ENCODE measurements around the gene TAPBP.
A peak's percentile ranks its signal among the peaks of the same experiment; 100 is the strongest.
"Not testable (repeated sequence)": the region's sequence is repeated elsewhere in the genome, so short reads cannot be mapped to it uniquely, and the experiment has no call there.

TAPBP gene

GRCh38 chr6:33313709-33314514, at the start of gene TAPBP:
Gene TAPBP (minus strand): TSS chr6:33314078. CDS start chr6:33314041, 37 bp downstream.
- TF ChIP-seq CTCF (IDR thresholded peaks at IDR 0.05; ENCODE audit: low read length, missing control alignments): no peak
- H3K4me3 ChIP-seq (replicated peaks; ENCODE audit: low read depth, low read length): peak within 1 kb of the TSS; percentile 92
- DNase-seq (ENCODE audit: low read depth): peak; percentile 55

- DNase-seq (ENCODE audit: low read depth); H3K4me3 ChIP-seq (replicated peaks; ENCODE audit: low read depth, low read length): not testable (repeated sequence)
These were observed 49.6 kb upstream of the TAPBP start for GRCh38 chr6:33363486-33363885.

- no peak for TF ChIP-seq CTCF (IDR thresholded peaks at IDR 0.05; ENCODE audit: low read length, missing control alignments)
- DNase-seq (ENCODE audit: low read depth): no peak
These were observed 45.5 kb upstream of the TAPBP start for GRCh38 chr6:33359331-33359730.

GRCh38 chr6:33357160-33357871, 43.4 kb upstream of the TAPBP start:
- DNase-seq (ENCODE audit: low read depth); H3K4me3 ChIP-seq (replicated peaks; ENCODE audit: low read depth, low read length): not testable (repeated sequence)

More at GRCh38 chr6:33359331-33359730, 45.5 kb upstream of the TAPBP start:
- no peak overlapping the region for H3K4me3 ChIP-seq (replicated peaks; ENCODE audit: low read depth, low read length)

GRCh38 chr6:33356295-33356694, 42.4 kb upstream of the TAPBP start:
- no peak for TF ChIP-seq CTCF (IDR thresholded peaks at IDR 0.05; ENCODE audit: low read length, missing control alignments)
- DNase-seq (ENCODE audit: low read depth): no peak
- H3K4me3 ChIP-seq (replicated peaks; ENCODE audit: low read depth, low read length): no peak overlapping the region

- H3K4me3 ChIP-seq (replicated peaks; ENCODE audit: low read depth, low read length); DNase-seq (ENCODE audit: low read depth): not testable (repeated sequence)
These were observed 42.0 kb upstream of the TAPBP start for GRCh38 chr6:33355860-33356259.

- TF ChIP-seq CTCF (IDR thresholded peaks at IDR 0.05; ENCODE audit: low read length, missing control alignments): no peak
- DNase-seq (ENCODE audit: low read depth): no peak
- H3K4me3 ChIP-seq (replicated peaks; ENCODE audit: low read depth, low read length): no peak overlapping the region
These were observed 33.9 kb upstream of the TAPBP start for GRCh38 chr6:33347816-33348215.

- not testable (repeated sequence) for H3K4me3 ChIP-seq (replicated peaks; ENCODE audit: low read depth, low read length)
- DNase-seq (ENCODE audit: low read depth): peak; percentile 28
These were observed 33.1 kb upstream of the TAPBP start for GRCh38 chr6:33346972-33347371.
